ENCODE results near the gene INHA.

INHA gene

DNA sequence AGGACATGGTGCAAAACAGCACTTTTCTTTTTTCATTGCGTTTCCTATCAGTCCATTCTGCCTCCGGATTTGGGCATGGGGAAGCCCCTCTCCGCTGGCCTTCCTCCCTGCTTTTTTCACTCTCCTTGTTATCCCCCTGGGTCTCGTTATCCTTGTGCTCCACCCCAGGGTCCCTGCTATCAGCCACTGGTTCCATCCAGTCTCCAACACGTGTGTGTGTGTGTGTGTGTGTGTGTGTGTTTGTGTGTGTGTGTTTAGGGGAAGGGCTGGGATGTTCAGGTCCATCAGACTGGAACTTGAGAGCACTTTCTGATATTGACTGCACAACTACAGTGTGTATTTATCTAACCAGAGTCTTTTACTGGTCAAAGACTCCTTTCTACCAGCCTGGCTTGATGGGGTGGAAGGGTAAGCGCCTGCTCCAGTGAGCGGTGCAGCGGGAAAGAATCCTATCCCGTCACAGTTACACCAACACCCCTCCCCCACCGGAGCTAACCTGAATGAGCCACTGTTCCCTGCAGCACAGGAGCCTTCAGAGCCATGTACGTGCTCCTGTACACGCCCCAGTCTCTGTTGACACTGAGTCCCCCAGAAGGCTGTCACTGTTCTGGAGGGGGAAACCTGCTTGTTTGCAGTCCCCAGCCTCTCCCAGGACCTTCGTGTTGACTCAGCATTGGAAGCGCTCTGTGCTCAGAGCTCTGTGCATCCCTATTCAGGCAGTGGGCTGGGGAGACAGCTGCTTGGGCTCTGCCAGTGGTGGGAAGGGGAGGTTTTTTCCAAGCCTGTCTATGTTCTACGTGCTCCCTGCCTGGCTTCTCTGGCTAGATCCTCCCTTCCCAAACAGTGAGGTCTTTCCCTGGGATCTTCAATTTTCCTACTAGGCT is 4.6 kb downstream of the INHA start:
- DNase-seq: no peak
- Histone ChIP-seq H3K79me2 (ENCODE audit: low read length) (no peaks in the 10 kb centered on the region), H3K9me2 (replicated peaks; ENCODE audit: insufficient read depth, low read length) (no peaks in the 10 kb centered on the region), H3K27me3 (replicated peaks; ENCODE audit: insufficient read depth, low read length) (peaks cover 69% of the 10 kb centered on the region), H3K36me3 (replicated peaks; ENCODE audit: insufficient read depth, low read length) (no peaks in the 10 kb centered on the region), H3K9ac (ENCODE audit: low read length) (no peak overlapping the region), H2AFZ (ENCODE audit: low read length) (no peak overlapping the region), H4K20me1 (ENCODE audit: insufficient read depth, low read length) (no peaks in the 10 kb centered on the region), H3K9me3 (replicated peaks; ENCODE audit: insufficient read depth, low read length) (no peaks in the 10 kb centered on the region), H3F3A (ENCODE audit: insufficient read depth, low read length) (no peaks in the 10 kb centered on the region), H3K4me1 (ENCODE audit: low read length) (no peaks in the 10 kb centered on the region), H3K4me3 (ENCODE audit: low read length) (no peak overlapping the region), H3K4me2 (ENCODE audit: low read depth, low read length) (no peak overlapping the region), H3K27ac (ENCODE audit: low read length) (no peak overlapping the region)
- TF ChIP-seq EZH2 (optimal IDR thresholded peaks at IDR 0.05; ENCODE audit: low read depth, low read length) (no peak), EZH2phosphoT487 (IDR thresholded peaks at IDR 0.05; ENCODE audit: low read length) (no peak)
- TF ChIP-seq, protein P1, sequence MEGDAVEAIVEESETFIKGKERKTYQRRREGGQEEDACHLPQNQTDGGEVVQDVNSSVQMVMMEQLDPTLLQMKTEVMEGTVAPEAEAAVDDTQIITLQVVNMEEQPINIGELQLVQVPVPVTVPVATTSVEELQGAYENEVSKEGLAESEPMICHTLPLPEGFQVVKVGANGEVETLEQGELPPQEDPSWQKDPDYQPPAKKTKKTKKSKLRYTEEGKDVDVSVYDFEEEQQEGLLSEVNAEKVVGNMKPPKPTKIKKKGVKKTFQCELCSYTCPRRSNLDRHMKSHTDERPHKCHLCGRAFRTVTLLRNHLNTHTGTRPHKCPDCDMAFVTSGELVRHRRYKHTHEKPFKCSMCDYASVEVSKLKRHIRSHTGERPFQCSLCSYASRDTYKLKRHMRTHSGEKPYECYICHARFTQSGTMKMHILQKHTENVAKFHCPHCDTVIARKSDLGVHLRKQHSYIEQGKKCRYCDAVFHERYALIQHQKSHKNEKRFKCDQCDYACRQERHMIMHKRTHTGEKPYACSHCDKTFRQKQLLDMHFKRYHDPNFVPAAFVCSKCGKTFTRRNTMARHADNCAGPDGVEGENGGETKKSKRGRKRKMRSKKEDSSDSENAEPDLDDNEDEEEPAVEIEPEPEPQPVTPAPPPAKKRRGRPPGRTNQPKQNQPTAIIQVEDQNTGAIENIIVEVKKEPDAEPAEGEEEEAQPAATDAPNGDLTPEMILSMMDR (IDR thresholded peaks at IDR 0.05; ENCODE audit: low read length): no peak

DNA sequence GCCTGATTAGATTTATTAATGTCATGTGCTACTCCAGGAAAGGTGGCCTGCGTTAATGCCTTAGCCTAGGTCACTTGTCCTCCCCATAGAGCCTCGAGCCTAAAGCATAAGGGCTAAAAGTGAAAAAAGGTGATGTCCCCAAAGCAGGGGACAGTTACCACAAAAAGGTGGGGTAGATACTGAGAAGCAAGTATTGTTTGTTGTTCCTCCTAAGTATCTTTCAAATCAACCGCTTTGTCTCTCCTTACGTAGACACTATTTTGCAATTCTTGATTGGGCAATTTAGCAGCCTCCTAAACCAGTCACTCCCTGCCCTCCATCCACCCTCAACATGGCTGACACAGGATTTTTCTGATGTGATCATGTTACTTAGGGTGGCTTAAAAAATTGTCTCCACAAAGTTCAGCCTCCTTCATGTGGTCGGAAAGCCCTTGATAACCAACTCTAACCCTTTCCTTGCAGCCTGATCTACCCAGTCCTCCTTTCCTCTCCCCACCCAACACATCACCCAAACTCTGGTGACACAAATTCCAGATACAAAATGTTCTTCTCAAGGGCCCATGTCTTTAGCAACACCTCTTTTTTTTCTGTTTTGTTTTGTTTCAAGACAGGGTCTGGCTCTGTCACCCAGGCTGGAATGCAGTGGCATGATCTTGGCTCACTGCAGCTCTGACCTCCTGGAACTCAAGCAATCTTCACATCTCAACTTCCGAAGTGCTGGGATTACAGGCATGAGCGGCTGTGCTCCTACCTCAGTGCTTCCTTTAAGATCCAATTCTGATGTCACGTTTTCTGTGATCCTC is 6.9 kb downstream of the INHA start:
- peaks cover 53% of the 10 kb centered on the region for H3K27me3 ChIP-seq (replicated peaks; ENCODE audit: insufficient read depth, low read length)
- H2AFZ ChIP-seq (ENCODE audit: low read length): no peak overlapping the region
- TF ChIP-seq EZH2 (optimal IDR thresholded peaks at IDR 0.05; ENCODE audit: low read depth, low read length) (no peak), EZH2phosphoT487 (IDR thresholded peaks at IDR 0.05; ENCODE audit: low read length) (no peak)
- TF ChIP-seq, protein P1 (IDR thresholded peaks at IDR 0.05; ENCODE audit: low read length): no peak
- H3K27ac ChIP-seq (ENCODE audit: low read length): no peak overlapping the region
- no peak overlapping the region for H3K4me3 ChIP-seq (ENCODE audit: low read length)
- DNase-seq: no peak
- H3K4me2 ChIP-seq (ENCODE audit: low read depth, low read length): no peak overlapping the region
- H3K36me3 ChIP-seq (replicated peaks; ENCODE audit: insufficient read depth, low read length): no peaks in the 10 kb centered on the region
- H3K9me3 ChIP-seq (replicated peaks; ENCODE audit: insufficient read depth, low read length): no peaks in the 10 kb centered on the region
- H3K4me1 ChIP-seq (ENCODE audit: low read length): no peaks in the 10 kb centered on the region
- no peak overlapping the region for H3K9ac ChIP-seq (ENCODE audit: low read length)
- H4K20me1 ChIP-seq (ENCODE audit: insufficient read depth, low read length): no peaks in the 10 kb centered on the region
- no peaks in the 10 kb centered on the region for H3K9me2 ChIP-seq (replicated peaks; ENCODE audit: insufficient read depth, low read length)
- H3K79me2 ChIP-seq (ENCODE audit: low read length): no peaks in the 10 kb centered on the region
- no peaks in the 10 kb centered on the region for H3F3A ChIP-seq (ENCODE audit: insufficient read depth, low read length)

DNA sequence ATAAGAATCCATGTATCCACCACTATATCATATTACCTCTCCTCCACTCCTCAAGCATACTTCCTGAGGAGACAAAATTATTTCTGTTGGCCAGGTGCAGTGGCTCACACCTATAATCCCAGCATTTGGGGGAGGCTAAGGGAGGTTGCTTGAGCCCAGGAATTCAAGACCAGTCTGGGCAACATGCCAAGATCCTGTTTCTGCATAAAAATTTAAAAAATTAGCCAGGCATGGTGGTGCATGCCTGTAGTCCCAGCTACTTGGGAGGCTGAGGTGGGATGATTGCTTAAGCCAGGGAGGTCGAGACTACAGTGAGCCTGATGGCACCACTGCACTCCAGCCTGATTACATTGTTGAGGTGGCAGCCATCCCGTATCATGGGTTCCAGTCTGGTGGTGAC is 9.2 kb downstream of the INHA start:
- H3K79me2 ChIP-seq (ENCODE audit: low read length): no peaks in the 10 kb centered on the region
- no peaks in the 10 kb centered on the region for H3K36me3 ChIP-seq (replicated peaks; ENCODE audit: insufficient read depth, low read length)
- no peaks in the 10 kb centered on the region for H4K20me1 ChIP-seq (ENCODE audit: insufficient read depth, low read length)
- H3K9me3 ChIP-seq (replicated peaks; ENCODE audit: insufficient read depth, low read length): no peaks in the 10 kb centered on the region
- TF ChIP-seq, protein P1 (IDR thresholded peaks at IDR 0.05; ENCODE audit: low read length): no peak
- TF ChIP-seq EZH2 (optimal IDR thresholded peaks at IDR 0.05; ENCODE audit: low read depth, low read length): no peak
- TF ChIP-seq EZH2phosphoT487 (IDR thresholded peaks at IDR 0.05; ENCODE audit: low read length): no peak
- DNase-seq: no peak
- H3K4me2 ChIP-seq (ENCODE audit: low read depth, low read length): no peak overlapping the region
- no peaks in the 10 kb centered on the region for H3F3A ChIP-seq (ENCODE audit: insufficient read depth, low read length)
- H3K27ac ChIP-seq (ENCODE audit: low read length): no peak overlapping the region
- peaks cover 31% of the 10 kb centered on the region for H3K27me3 ChIP-seq (replicated peaks; ENCODE audit: insufficient read depth, low read length)
- no peak overlapping the region for H3K4me3 ChIP-seq (ENCODE audit: low read length)
- no peaks in the 10 kb centered on the region for H3K9me2 ChIP-seq (replicated peaks; ENCODE audit: insufficient read depth, low read length)
- H3K9ac ChIP-seq (ENCODE audit: low read length): no peak overlapping the region
- no peak overlapping the region for H2AFZ ChIP-seq (ENCODE audit: low read length)
- H3K4me1 ChIP-seq (ENCODE audit: low read length): no peaks in the 10 kb centered on the region
